HUES6 (cell line): ENCODE measurements around the gene ATG7.

Experiments
- H3K27ac ChIP-seq: 2 replicates; pipeline ENCODE4 v1.7.0; 2013; ENCODE audit warnings: low read depth, mild to moderate bottlenecking, low read length, inconsistent platforms
- H3K27me3 ChIP-seq: 2 replicates; pipeline ENCODE4 v1.6.1; 2013; ENCODE audit warnings: low read length; ENCODE audit not compliant: control insufficient read depth, insufficient read depth
- H3K36me3 ChIP-seq: 2 replicates; pipeline ENCODE4 v1.6.1; 2013; ENCODE audit warnings: low read length; ENCODE audit not compliant: control insufficient read depth, insufficient read depth
- H3K4me1 ChIP-seq: 2 replicates; pipeline ENCODE4 v1.6.1; 2013; ENCODE audit warnings: low read length; ENCODE audit not compliant: control insufficient read depth, insufficient read depth
- H3K4me3 ChIP-seq: 2 replicates; pipeline ENCODE4 v1.5.1; 2013; ENCODE audit warnings: low read depth, low read length
- H3K9ac ChIP-seq: one replicate; pipeline ENCODE4 v1.6.1; 2013; ENCODE audit warnings: mild to moderate bottlenecking, low read length
- H3K9me3 ChIP-seq: 2 replicates; pipeline ENCODE4 v1.6.1; 2013; ENCODE audit warnings: low read depth, low read length; ENCODE audit not compliant: control insufficient read depth, insufficient read depth

The ATG7 gene

GRCh38 chr3:11563865-11564185, 291.6 kb downstream of the ATG7 start:
- peaks cover 44% of the 10 kb centered on the region for H3K36me3 ChIP-seq
- H3K4me1 ChIP-seq: no peaks in the 10 kb centered on the region; the same call in 1 of the 2 replicates

GRCh38 chr3:11564577-11565001, 292.4 kb downstream of the ATG7 start:
- H3K9ac ChIP-seq: no peak overlapping the region
- H3K36me3 ChIP-seq: peaks cover 37% of the 10 kb centered on the region
- no peaks in the 10 kb centered on the region for H3K27me3 ChIP-seq
- no peak overlapping the region for H3K4me3 ChIP-seq
- H3K9me3 ChIP-seq: no peaks in the 10 kb centered on the region
- no peak overlapping the region for H3K27ac ChIP-seq
- H3K4me1 ChIP-seq: no peaks in the 10 kb centered on the region; the same call in 1 of the 2 replicates

More at GRCh38 chr3:11563865-11564185, 291.6 kb downstream of the ATG7 start:
- H3K27ac ChIP-seq: no peak overlapping the region
- no peaks in the 10 kb centered on the region for H3K27me3 ChIP-seq
- H3K9ac ChIP-seq: no peak overlapping the region
- H3K4me3 ChIP-seq: no peak overlapping the region
- no peaks in the 10 kb centered on the region for H3K9me3 ChIP-seq

- no peaks in the 10 kb centered on the region; the same call in 1 of the 2 replicates for H3K4me1 ChIP-seq
- no peaks in the 10 kb centered on the region for H3K9me3 ChIP-seq
- H3K9ac ChIP-seq: no peak overlapping the region
- peaks cover 32% of the 10 kb centered on the region for H3K36me3 ChIP-seq
- no peak overlapping the region for H3K4me3 ChIP-seq
- H3K27me3 ChIP-seq: no peaks in the 10 kb centered on the region
- H3K27ac ChIP-seq: no peak overlapping the region; the same call in 1 of the 2 replicates
Observed at GRCh38 chr3:11565072-11565471, 292.9 kb downstream of the ATG7 start.

GRCh38 chr3:11565492-11565891, 293.3 kb downstream of the ATG7 start:
- H3K9me3 ChIP-seq: no peaks in the 10 kb centered on the region
- H3K27ac ChIP-seq: no peak overlapping the region
- no peaks in the 10 kb centered on the region for H3K27me3 ChIP-seq
- H3K9ac ChIP-seq: no peak overlapping the region
- peaks cover 31% of the 10 kb centered on the region for H3K36me3 ChIP-seq
- H3K4me3 ChIP-seq: no peak overlapping the region
- H3K4me1 ChIP-seq: no peaks in the 10 kb centered on the region; the same call in 1 of the 2 replicates

- peaks cover 31% of the 10 kb centered on the region for H3K36me3 ChIP-seq
- H3K27me3 ChIP-seq: no peaks in the 10 kb centered on the region
- no peaks in the 10 kb centered on the region; the same call in 1 of the 2 replicates for H3K4me1 ChIP-seq
- H3K9ac ChIP-seq: no peak overlapping the region
- no peak overlapping the region for H3K4me3 ChIP-seq
- H3K9me3 ChIP-seq: no peaks in the 10 kb centered on the region
- H3K27ac ChIP-seq: no peak overlapping the region
Observed at GRCh38 chr3:11565932-11566331, 293.7 kb downstream of the ATG7 start.

- no peak overlapping the region for H3K27ac ChIP-seq
- H3K4me3 ChIP-seq: no peak overlapping the region
- H3K4me1 ChIP-seq: no peaks in the 10 kb centered on the region
- H3K36me3 ChIP-seq: peaks cover 31% of the 10 kb centered on the region
- H3K27me3 ChIP-seq: no peaks in the 10 kb centered on the region
- no peak overlapping the region for H3K9ac ChIP-seq
- no peaks in the 10 kb centered on the region for H3K9me3 ChIP-seq
Observed at GRCh38 chr3:11566478-11566877, 294.3 kb downstream of the ATG7 start.

GRCh38 chr3:11566916-11567315, 294.7 kb downstream of the ATG7 start:
- H3K9ac ChIP-seq: no peak overlapping the region
- no peaks in the 10 kb centered on the region for H3K27me3 ChIP-seq
- no peak overlapping the region for H3K4me3 ChIP-seq
- H3K27ac ChIP-seq: no peak overlapping the region
- no peaks in the 10 kb centered on the region for H3K4me1 ChIP-seq
- no peaks in the 10 kb centered on the region for H3K9me3 ChIP-seq
- peaks cover 31% of the 10 kb centered on the region for H3K36me3 ChIP-seq

GRCh38 chr3:11567516-11568467, 295.6 kb downstream of the ATG7 start:
- no peaks in the 10 kb centered on the region for H3K27me3 ChIP-seq
- no peak overlapping the region for H3K9ac ChIP-seq
- no peaks in the 10 kb centered on the region for H3K4me1 ChIP-seq
- H3K27ac ChIP-seq: no peak overlapping the region
- H3K4me3 ChIP-seq: no peak overlapping the region
- no peaks in the 10 kb centered on the region for H3K9me3 ChIP-seq
- peaks cover 31% of the 10 kb centered on the region for H3K36me3 ChIP-seq

- no peak overlapping the region for H3K4me3 ChIP-seq
- H3K9ac ChIP-seq: no peak overlapping the region
- H3K36me3 ChIP-seq: peaks cover 22% of the 10 kb centered on the region
- H3K27ac ChIP-seq: no peak overlapping the region
- no peaks in the 10 kb centered on the region for H3K4me1 ChIP-seq
- no peaks in the 10 kb centered on the region for H3K9me3 ChIP-seq
- no peaks in the 10 kb centered on the region for H3K27me3 ChIP-seq
Observed at GRCh38 chr3:11568503-11569155, 296.4 kb downstream of the ATG7 start.

GRCh38 chr3:11569156-11569741, 297.1 kb downstream of the ATG7 start:
- H3K9ac ChIP-seq: no peak overlapping the region
- no peak overlapping the region for H3K4me3 ChIP-seq

GRCh38 chr3:11570251-11570650, 298.1 kb downstream of the ATG7 start:
- no peaks in the 10 kb centered on the region for H3K9me3 ChIP-seq
- H3K36me3 ChIP-seq: peaks cover 15% of the 10 kb centered on the region
- no peak overlapping the region for H3K4me3 ChIP-seq
- no peaks in the 10 kb centered on the region for H3K27me3 ChIP-seq
- no peak overlapping the region for H3K9ac ChIP-seq
- H3K27ac ChIP-seq: no peak overlapping the region
- H3K4me1 ChIP-seq: no peaks in the 10 kb centered on the region

More at GRCh38 chr3:11569156-11569741, 297.1 kb downstream of the ATG7 start:
- Histone ChIP-seq H3K4me1 (no peaks in the 10 kb centered on the region), H3K9me3 (no peaks in the 10 kb centered on the region), H3K27ac (no peak overlapping the region), H3K27me3 (no peaks in the 10 kb centered on the region), H3K36me3 (peaks cover 16% of the 10 kb centered on the region)
